HG02642 (cell line): ENCODE data around the gene CYSRT1.
"Not testable (repeated sequence)": the region's sequence is repeated elsewhere in the genome, so short reads cannot be mapped to it uniquely, and the experiment has no call there.

Experiments
- ATAC-seq: cut with Tn5 transposase; IDR thresholded peaks from one replicate; pipeline ENCODE4 v1.9.1; 2021; ENCODE audit warnings: mild to moderate bottlenecking; ENCODE audit not compliant: unreplicated experiment, poor library complexity

Gene CYSRT1

GRCh38 chr9:137234055-137234697 is 9.2 kb downstream of the CYSRT1 start:
- ATAC-seq: no peak

- no peak for ATAC-seq
These were observed 9.9 kb downstream of the CYSRT1 start for GRCh38 chr9:137234758-137235423.

GRCh38 chr9:137235424-137236237 is 10.7 kb downstream of the CYSRT1 start:
- no peak for ATAC-seq

GRCh38 chr9:137236238-137236935 is 11.4 kb downstream of the CYSRT1 start:
- no peak for ATAC-seq

GRCh38 chr9:137236936-137237421 is 12.0 kb downstream of the CYSRT1 start:
- no peak for ATAC-seq

- ATAC-seq: no peak
These were observed 13.1 kb downstream of the CYSRT1 start for GRCh38 chr9:137237759-137238726.

- ATAC-seq: not testable (repeated sequence)
These were observed 14.7 kb downstream of the CYSRT1 start for GRCh38 chr9:137239541-137240200.

- ATAC-seq: peak; percentile 24
These were observed 15.4 kb downstream of the CYSRT1 start for GRCh38 chr9:137240318-137240840.

GRCh38 chr9:137240841-137241489 is 16.0 kb downstream of the CYSRT1 start, which contains the start of gene TUBB4B:
Gene TUBB4B, plus strand, starts transcription at chr9:137241287. Its CDS starts 74 bp downstream, at chr9:137241361.
- peak; percentile 75 for ATAC-seq

- ATAC-seq: no peak
These were observed 16.7 kb downstream of the CYSRT1 start for GRCh38 chr9:137241490-137242268.

GRCh38 chr9:137242269-137243203 is 17.6 kb downstream of the CYSRT1 start:
- ATAC-seq: no peak

- not testable (repeated sequence) for ATAC-seq
These were observed 18.3 kb downstream of the CYSRT1 start for GRCh38 chr9:137243266-137243625.

GRCh38 chr9:137243626-137244485 is 18.9 kb downstream of the CYSRT1 start:
- no peak for ATAC-seq

GRCh38 chr9:137244486-137245449 is 19.8 kb downstream of the CYSRT1 start:
- ATAC-seq: no peak
